Brain microvascular endothelial cell (primary cell): ENCODE measurements around the gene WDR31.

Experiments
- DNase-seq: peaks from one replicate; pipeline ENCODE4 v3.0.0-alpha.2; 2020
- H3K27ac ChIP-seq: fragments of 250-450 bp; sonication (Bioruptor Pico); 2 replicates; pipeline ENCODE4 v1.5.1; 2020; ENCODE audit warnings: mild to moderate bottlenecking, moderate library complexity
- H3K27me3 ChIP-seq: fragments of 250-450 bp; sonication (Bioruptor Pico); replicated peaks from 2 replicates; pipeline ENCODE4 v1.5.1; 2020; ENCODE audit warnings: mild to moderate bottlenecking
- H3K36me3 ChIP-seq: fragments of 250-450 bp; sonication (Bioruptor Pico); replicated peaks from 2 replicates; pipeline ENCODE4 v1.5.1; 2020; ENCODE audit warnings: mild to moderate bottlenecking
- H3K4me3 ChIP-seq: 2 replicates; pipeline ENCODE4 v1.5.1; 2011; ENCODE audit warnings: low read depth, mild to moderate bottlenecking, control low read depth, low read length, moderate library complexity
- in situ Hi-C: cut with HindIII; loops from 2 replicates; pipeline ENCODE4 v1.10.0; 2017; ENCODE audit warnings: low sequenced_read_pairs, low pct_ligation_motif_present
- TF ChIP-seq, protein P1 (sequence below): IDR thresholded peaks from 2 replicates; pipeline ENCODE4 v1.5.1; 2011; ENCODE audit warnings: low read depth, mild to moderate bottlenecking, moderate library complexity, low read length, control low read depth, inconsistent platforms; ENCODE audit errors: missing control alignments

The WDR31 gene

DNA sequence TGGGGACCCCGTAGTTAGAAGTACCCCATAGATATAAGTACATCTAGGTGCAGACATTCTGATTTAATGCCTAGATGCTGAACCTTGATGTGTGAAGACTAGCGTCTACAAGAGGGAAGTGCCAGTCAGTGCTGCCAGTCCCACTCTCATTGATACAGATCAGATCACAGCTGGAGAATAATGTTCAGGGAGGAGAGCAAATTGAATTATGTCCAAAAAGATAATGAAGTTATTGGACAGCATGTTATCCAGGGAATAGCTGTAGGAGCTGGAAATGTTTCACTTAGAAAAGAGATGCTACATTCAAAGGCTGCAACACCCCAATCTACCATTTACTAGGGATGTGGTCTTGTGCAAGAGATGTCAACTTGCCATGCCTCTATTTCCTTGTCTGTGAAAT, 21.0 kb downstream of the WDR31 start:
- no peak for DNase-seq
- TF ChIP-seq, protein P1, sequence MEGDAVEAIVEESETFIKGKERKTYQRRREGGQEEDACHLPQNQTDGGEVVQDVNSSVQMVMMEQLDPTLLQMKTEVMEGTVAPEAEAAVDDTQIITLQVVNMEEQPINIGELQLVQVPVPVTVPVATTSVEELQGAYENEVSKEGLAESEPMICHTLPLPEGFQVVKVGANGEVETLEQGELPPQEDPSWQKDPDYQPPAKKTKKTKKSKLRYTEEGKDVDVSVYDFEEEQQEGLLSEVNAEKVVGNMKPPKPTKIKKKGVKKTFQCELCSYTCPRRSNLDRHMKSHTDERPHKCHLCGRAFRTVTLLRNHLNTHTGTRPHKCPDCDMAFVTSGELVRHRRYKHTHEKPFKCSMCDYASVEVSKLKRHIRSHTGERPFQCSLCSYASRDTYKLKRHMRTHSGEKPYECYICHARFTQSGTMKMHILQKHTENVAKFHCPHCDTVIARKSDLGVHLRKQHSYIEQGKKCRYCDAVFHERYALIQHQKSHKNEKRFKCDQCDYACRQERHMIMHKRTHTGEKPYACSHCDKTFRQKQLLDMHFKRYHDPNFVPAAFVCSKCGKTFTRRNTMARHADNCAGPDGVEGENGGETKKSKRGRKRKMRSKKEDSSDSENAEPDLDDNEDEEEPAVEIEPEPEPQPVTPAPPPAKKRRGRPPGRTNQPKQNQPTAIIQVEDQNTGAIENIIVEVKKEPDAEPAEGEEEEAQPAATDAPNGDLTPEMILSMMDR: no peak
- in situ Hi-C loops: no loop called here

DNA sequence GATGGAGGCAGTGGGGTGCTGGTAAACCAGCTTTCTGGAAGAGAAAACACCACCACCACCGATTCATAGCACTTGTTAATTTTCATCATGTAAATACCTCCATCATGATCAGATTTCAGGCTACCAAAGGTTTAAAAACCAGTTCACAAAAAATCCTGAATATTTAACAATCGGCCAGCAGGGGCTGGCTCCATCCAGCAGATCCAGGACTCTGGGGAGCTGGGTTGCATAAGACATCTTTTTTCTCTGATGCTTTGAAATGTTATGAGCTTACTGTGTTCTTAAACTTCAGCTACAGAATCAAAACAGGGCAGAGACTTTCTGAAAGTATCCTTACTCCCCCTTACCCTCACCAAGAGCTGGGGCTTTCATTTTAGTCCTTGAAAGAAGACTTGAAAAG, 22.3 kb downstream of the WDR31 start:
- no peak for DNase-seq
- no peaks in the 10 kb centered on the region for H3K36me3 ChIP-seq
- in situ Hi-C loops: no loop called here
- no peak overlapping the region for H3K4me3 ChIP-seq
- TF ChIP-seq, protein P1: peak; percentile 48
- H3K27me3 ChIP-seq: peaks cover 13% of the 10 kb centered on the region
- H3K27ac ChIP-seq: no peak overlapping the region

More for the DNA sequence above, 21.0 kb downstream of the WDR31 start:
- H3K36me3 ChIP-seq: no peaks in the 10 kb centered on the region
- H3K4me3 ChIP-seq: no peak overlapping the region
- H3K27me3 ChIP-seq: peaks cover 13% of the 10 kb centered on the region
- no peak overlapping the region for H3K27ac ChIP-seq

DNA sequence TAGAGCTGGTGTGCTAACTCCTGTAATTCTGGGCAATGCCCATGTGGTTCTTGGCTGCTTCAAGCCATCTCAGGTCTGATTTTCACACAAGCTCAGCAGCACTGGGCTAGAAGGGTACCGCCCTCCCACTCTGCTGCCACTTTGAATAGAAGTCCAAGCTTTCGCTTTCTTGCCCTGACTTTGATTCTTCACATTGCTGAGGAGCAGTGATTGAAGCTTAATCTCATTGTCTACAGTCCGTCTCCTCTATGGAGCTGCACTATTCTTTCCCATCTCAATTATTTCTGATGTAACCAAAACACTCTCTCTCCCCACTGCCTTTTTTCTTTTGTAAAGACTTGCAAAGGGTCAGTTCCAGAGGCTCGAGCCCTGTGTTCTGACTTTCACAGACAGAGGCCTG, 24.0 kb downstream of the WDR31 start:
- Histone ChIP-seq H3K27me3 (peaks cover 6% of the 10 kb centered on the region), H3K36me3 (no peaks in the 10 kb centered on the region), H3K4me3 (no peak overlapping the region), H3K27ac (no peak overlapping the region)
- TF ChIP-seq, protein P1: no peak
- no peak for DNase-seq
- in situ Hi-C loops: no loop called here

DNA sequence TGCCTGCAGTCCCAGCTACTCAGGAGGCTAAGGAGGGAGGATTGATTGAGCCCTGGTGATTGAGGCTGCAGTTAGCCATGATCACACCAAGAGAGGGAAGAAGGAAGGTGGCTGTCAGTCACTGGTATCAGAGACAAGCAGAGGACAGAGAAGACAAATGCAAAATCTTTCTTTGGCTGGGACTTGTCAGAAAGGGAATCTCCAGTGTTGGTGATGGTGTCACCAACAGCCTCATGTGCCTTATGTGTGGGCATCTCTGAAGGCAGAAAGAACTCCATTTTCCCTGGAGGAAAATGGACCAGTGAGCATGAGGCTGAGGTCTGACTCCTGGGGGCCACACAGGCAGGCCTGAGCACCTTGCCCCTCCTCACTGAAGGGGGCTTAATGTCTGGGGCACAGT, 24.8 kb downstream of the WDR31 start:
- Histone ChIP-seq H3K27me3 (peaks cover 2% of the 10 kb centered on the region), H3K27ac (no peak overlapping the region), H3K4me3 (no peak overlapping the region), H3K36me3 (no peaks in the 10 kb centered on the region)
- in situ Hi-C loops: no loop called here
- TF ChIP-seq, protein P1: no peak
- DNase-seq: no peak

DNA sequence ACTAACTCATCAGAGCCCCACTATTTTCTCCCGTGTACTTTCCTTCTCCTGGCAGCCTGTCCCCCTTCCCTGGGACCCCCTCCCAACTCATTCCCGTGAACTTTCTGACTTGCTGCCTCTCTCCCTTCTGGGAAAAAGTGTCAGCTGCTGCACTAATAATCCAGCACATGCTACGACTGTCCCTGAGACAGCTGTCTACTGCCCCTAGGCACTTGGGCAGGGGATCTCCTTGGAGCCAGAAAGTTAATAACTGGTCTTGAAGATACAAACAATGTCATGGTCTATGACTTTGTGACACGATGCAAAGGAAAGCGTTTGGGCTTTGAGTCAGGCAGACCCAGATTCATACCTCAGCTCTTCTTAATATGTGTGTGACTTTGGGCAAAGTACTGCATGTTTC, 26.8 kb downstream of the WDR31 start:
- TF ChIP-seq, protein P1: no peak
- no peaks in the 10 kb centered on the region for H3K36me3 ChIP-seq
- DNase-seq: no peak
- peaks cover under 1% of the 10 kb centered on the region for H3K27me3 ChIP-seq
- in situ Hi-C loops: no loop called here
- no peak overlapping the region for H3K4me3 ChIP-seq
- no peak overlapping the region for H3K27ac ChIP-seq

DNA sequence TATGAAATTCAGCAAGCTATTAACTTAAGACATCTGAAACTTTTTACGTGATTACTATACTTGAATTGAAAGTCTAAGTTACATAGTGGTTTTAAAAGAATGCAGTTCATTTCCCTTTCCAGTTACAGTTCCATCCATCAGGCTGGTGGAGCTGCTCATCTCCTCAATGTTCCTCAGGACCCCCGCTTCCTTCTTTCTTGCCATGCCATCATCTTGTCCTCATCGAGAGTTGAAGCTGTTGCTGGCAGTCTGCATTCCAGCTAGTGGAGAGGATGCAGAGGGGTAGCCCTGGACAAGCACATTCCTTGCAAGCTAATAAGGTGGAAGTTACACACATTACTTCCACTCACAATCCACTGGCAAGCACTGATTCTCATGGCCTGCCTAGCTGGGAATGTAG, 28.1 kb downstream of the WDR31 start:
- in situ Hi-C loops: no loop called here
- TF ChIP-seq, protein P1: no peak

More for the DNA sequence above, 28.1 kb downstream of the WDR31 start:
- no peak for DNase-seq
- Histone ChIP-seq H3K36me3 (no peaks in the 10 kb centered on the region), H3K27ac (no peak overlapping the region), H3K27me3 (no peaks in the 10 kb centered on the region), H3K4me3 (no peak overlapping the region)
